Activated T-cell treated with anti-CD3 and anti-CD28 coated beads for 4 hours (primary cell): Measurements from ENCODE around the gene AAR2.

Experiments
- DNase-seq: peaks from one replicate; pipeline ENCODE4 v3.0.0-alpha.2; 2020

AAR2 gene

GRCh38 chr20:36285746-36286447, 49.6 kb downstream of the AAR2 start:
- no peak for DNase-seq

- DNase-seq, result no peak
These were observed 61.4 kb downstream of the AAR2 start for GRCh38 chr20:36297656-36298055.

- no peak for DNase-seq
These were observed 61.8 kb downstream of the AAR2 start for GRCh38 chr20:36298061-36298460.

GRCh38 chr20:36298795-36299339, 62.6 kb downstream of the AAR2 start:
- no peak for DNase-seq

GRCh38 chr20:36299459-36299858, 63.2 kb downstream of the AAR2 start:
- no peak for DNase-seq

- DNase-seq, result no peak
These were observed 65.3 kb downstream of the AAR2 start for GRCh38 chr20:36301359-36302119.

- no peak for DNase-seq
These were observed 66.8 kb downstream of the AAR2 start for GRCh38 chr20:36303020-36303595.

- no peak for DNase-seq
These were observed 67.6 kb downstream of the AAR2 start for GRCh38 chr20:36303831-36304230.

- no peak for DNase-seq
These were observed 68.7 kb downstream of the AAR2 start for GRCh38 chr20:36304786-36305495.

- no peak for DNase-seq
These were observed 69.6 kb downstream of the AAR2 start, which contains the start of gene DLGAP4 for GRCh38 chr20:36305602-36306551. Gene DLGAP4, plus strand, starts transcription at chr20:36306339. Its CDS starts 125,379 bp downstream, at chr20:36431718.
